K562 (cell line): ENCODE results near the gene ZNHIT1.

ENCODE experiments used
- CCNT2 ChIP-seq: IDR thresholded peaks from 2 replicates; pipeline ENCODE4 v1.6.1; 2011; ENCODE audit warnings: borderline replicate concordance, low read depth, mild to moderate bottlenecking, moderate library complexity, mixed read lengths, low read length; ENCODE audit not compliant: insufficient read length; ENCODE audit errors: extremely low read depth
- CHD1 ChIP-seq: fragments of 200-600 bp; sonication (generic); IDR thresholded peaks from one replicate; pipeline ENCODE4 v1.6.1; 2012; ENCODE audit warnings: mild to moderate bottlenecking, moderate library complexity, low read length, inconsistent platforms
- EZH2 ChIP-seq: IDR thresholded peaks from 2 replicates; pipeline ENCODE4 v1.6.1; 2012; ENCODE audit warnings: low read depth, mild to moderate bottlenecking, inconsistent platforms, low read length, borderline replicate concordance
- MAFG ChIP-seq: fragments of 450-650 bp; conservative IDR thresholded peaks from 2 replicates; pipeline ENCODE4 v1.6.1; 2016; ENCODE audit warnings: missing genetic modification characterization, missing compliant biosample characterization
- MAZ ChIP-seq, 2 experiments: fragments of 450-650 bp in 1 of 2; sonication (generic) in 1 of 2; formaldehyde crosslinking; IDR thresholded peaks in 1 of 2; conservative IDR thresholded peaks in 1 of 2; 2 replicates each; pipeline versions ENCODE4 v1.4.0 to v1.5.0; 2020; ENCODE audit warnings: mild to moderate bottlenecking in 1 of 2, missing genetic modification reagents in 1 of 2
- POLR2A ChIP-seq: fragments of 450-650 bp; conservative IDR thresholded peaks from 2 replicates; pipeline ENCODE4 v1.6.1; 2016
- TBP ChIP-seq: optimal IDR thresholded peaks from 2 replicates; pipeline ENCODE3; 2011; ENCODE audit warnings: low read depth, low read length, improper control_type of control experiment
- ZNF239 ChIP-seq: fragments of 250-450 bp; sonication (Bioruptor Pico); IDR thresholded peaks from 2 replicates; pipeline ENCODE4 v1.4.0; 2020; ENCODE audit warnings: mild to moderate bottlenecking
- TF ChIP-seq, protein P1 (sequence below), 3 experiments: IDR thresholded peaks in 2 of 3; conservative IDR thresholded peaks in 1 of 3; 2 replicates each; pipeline ENCODE4 v1.5.1; 2011 to 2012; ENCODE audit warnings: low read length in 3 of 3, mild to moderate bottlenecking in 3 of 3, control low read depth in 2 of 3, improper control_type of control experiment in 1 of 3, inconsistent platforms in 1 of 3, low read depth in 1 of 3, mixed read lengths in 1 of 3, moderate library complexity in 1 of 3; ENCODE audit not compliant: insufficient read depth in 2 of 3
- TF ChIP-seq, protein P2 (sequence below): fragments of 250-450 bp; sonication (Bioruptor Pico); IDR thresholded peaks from 2 replicates; pipeline ENCODE4 v1.4.0; 2020; ENCODE audit warnings: mild to moderate bottlenecking, moderate library complexity
- TF ChIP-seq, protein P3 (sequence below): sonication (generic); formaldehyde crosslinking; IDR thresholded peaks from 2 replicates; pipeline ENCODE4 v1.5.0; 2020; ENCODE audit warnings: missing genetic modification reagents
- TF ChIP-seq, protein P4 (sequence below): fragments of 450-650 bp; IDR thresholded peaks from 2 replicates; pipeline ENCODE4 v1.6.1; 2016; ENCODE audit warnings: borderline replicate concordance

DNA sequence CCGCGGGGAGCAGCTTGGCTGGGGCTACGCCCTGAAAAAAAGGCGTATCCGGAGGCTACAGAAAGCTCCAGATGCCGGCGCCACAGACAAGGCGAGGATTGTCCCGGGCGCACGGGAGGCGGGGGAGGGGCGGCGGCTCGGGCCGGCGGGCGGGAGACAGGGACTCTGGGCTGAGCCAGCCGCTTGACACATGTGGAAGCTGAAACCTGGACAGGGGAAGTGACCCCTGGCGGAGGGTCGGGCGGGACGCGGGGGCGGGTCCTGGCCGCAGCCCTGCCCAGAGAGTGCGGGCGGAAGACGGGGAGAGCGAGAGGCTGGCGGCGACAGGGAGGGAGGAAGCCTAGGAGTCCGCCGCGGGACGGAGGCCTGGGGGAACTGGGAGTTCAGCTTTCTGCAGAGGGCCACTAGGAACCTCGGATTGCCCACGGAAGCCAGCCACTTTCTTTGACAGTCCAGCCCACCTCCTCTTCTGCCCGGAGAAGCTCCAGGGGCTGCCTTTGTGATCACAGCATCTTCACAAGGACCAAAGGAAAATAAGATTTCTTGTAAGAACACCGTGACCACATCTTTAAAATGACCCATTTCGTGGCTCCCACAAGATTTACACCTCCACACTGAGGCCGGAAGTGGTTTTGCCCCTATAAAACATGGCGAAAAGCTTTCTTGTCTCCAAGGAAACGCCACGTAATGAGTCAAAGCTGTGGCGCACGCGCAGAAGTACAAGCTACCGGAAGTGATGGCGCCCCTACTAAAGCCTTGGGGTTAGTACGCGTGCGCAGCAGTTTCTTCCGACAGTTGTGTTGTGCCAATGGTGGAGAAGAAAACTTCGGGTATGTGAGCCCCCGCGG lies at the start of gene ZNHIT1, which contains the start of gene PLOD3:
- TF ChIP-seq CHD1 (peak; percentile 68), CCNT2 (peak; percentile 77), EZH2 (no peak), POLR2A (peak; percentile 77), MAZ (CRISPR knock-in tag; conservative IDR thresholded peaks at IDR 0.05 in 1 of 2, IDR thresholded peaks at IDR 0.05 in 1 of 2) (peak; percentile 53 to 92), ZNF239 (CRISPR knock-in tag) (no peak), TBP (peak; percentile 78), MAFG (tag) (no peak)
- TF ChIP-seq, protein P1, sequence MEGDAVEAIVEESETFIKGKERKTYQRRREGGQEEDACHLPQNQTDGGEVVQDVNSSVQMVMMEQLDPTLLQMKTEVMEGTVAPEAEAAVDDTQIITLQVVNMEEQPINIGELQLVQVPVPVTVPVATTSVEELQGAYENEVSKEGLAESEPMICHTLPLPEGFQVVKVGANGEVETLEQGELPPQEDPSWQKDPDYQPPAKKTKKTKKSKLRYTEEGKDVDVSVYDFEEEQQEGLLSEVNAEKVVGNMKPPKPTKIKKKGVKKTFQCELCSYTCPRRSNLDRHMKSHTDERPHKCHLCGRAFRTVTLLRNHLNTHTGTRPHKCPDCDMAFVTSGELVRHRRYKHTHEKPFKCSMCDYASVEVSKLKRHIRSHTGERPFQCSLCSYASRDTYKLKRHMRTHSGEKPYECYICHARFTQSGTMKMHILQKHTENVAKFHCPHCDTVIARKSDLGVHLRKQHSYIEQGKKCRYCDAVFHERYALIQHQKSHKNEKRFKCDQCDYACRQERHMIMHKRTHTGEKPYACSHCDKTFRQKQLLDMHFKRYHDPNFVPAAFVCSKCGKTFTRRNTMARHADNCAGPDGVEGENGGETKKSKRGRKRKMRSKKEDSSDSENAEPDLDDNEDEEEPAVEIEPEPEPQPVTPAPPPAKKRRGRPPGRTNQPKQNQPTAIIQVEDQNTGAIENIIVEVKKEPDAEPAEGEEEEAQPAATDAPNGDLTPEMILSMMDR (IDR thresholded peaks at IDR 0.05 in 2 of 3, conservative IDR thresholded peaks at IDR 0.05 in 1 of 3; ENCODE audit: insufficient read depth in 2 of 3, low read depth in 1 of 3, low read length in 3 of 3): peak; percentile 6 to 49 (median 36); a peak in 3 of 6 replicates
- TF ChIP-seq, protein P2, sequence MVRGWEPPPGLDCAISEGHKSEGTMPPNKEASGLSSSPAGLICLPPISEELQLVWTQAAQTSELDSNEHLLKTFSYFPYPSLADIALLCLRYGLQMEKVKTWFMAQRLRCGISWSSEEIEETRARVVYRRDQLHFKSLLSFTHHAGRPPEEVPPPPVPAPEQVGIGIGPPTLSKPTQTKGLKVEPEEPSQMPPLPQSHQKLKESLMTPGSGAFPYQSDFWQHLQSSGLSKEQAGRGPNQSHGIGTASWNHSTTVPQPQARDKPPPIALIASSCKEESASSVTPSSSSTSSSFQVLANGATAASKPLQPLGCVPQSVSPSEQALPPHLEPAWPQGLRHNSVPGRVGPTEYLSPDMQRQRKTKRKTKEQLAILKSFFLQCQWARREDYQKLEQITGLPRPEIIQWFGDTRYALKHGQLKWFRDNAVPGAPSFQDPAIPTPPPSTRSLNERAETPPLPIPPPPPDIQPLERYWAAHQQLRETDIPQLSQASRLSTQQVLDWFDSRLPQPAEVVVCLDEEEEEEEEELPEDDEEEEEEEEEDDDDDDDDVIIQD: no peak
- TF ChIP-seq, protein P3, sequence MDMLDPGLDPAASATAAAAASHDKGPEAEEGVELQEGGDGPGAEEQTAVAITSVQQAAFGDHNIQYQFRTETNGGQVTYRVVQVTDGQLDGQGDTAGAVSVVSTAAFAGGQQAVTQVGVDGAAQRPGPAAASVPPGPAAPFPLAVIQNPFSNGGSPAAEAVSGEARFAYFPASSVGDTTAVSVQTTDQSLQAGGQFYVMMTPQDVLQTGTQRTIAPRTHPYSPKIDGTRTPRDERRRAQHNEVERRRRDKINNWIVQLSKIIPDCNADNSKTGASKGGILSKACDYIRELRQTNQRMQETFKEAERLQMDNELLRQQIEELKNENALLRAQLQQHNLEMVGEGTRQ (CRISPR knock-in tag): no peak
- TF ChIP-seq, protein P4, sequence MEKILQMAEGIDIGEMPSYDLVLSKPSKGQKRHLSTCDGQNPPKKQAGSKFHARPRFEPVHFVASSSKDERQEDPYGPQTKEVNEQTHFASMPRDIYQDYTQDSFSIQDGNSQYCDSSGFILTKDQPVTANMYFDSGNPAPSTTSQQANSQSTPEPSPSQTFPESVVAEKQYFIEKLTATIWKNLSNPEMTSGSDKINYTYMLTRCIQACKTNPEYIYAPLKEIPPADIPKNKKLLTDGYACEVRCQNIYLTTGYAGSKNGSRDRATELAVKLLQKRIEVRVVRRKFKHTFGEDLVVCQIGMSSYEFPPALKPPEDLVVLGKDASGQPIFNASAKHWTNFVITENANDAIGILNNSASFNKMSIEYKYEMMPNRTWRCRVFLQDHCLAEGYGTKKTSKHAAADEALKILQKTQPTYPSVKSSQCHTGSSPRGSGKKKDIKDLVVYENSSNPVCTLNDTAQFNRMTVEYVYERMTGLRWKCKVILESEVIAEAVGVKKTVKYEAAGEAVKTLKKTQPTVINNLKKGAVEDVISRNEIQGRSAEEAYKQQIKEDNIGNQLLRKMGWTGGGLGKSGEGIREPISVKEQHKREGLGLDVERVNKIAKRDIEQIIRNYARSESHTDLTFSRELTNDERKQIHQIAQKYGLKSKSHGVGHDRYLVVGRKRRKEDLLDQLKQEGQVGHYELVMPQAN: peak; percentile 84
